Neural progenitor cell (in vitro differentiated cells): Measurements from ENCODE around the gene URB1. TPM values are rescaled to one million over a fixed set of nuclear protein-coding genes. Genes with fewer than 3 reads are reported as not detected.

ENCODE experiments used
- DNase-seq: peaks from one replicate; pipeline ENCODE4 v3.0.0-alpha.2; 2016; ENCODE audit warnings: low spot score
- H2AFZ ChIP-seq: fragments of 200-600 bp; sonication (generic); replicated peaks from 2 replicates; pipeline ENCODE4 v1.6.1; 2016; ENCODE audit warnings: antibody characterized with exemption
- H3F3A ChIP-seq: fragments of 200-600 bp; sonication (generic); 2 replicates; pipeline ENCODE4 v1.6.1; 2016; ENCODE audit warnings: antibody characterized with exemption, low read depth
- H3K27ac ChIP-seq: fragments of 200-600 bp; sonication (generic); 2 replicates; pipeline ENCODE4 v1.5.1; 2016; ENCODE audit warnings: mild to moderate bottlenecking
- H3K27me3 ChIP-seq: fragments of 200-600 bp; sonication (generic); 2 replicates; pipeline ENCODE4 v1.6.1; 2016; ENCODE audit warnings: mild to moderate bottlenecking, moderate library complexity
- H3K36me3 ChIP-seq: fragments of 200-600 bp; sonication (generic); 2 replicates; pipeline ENCODE4 v1.5.1; 2016
- H3K4me1 ChIP-seq: fragments of 200-600 bp; sonication (generic); 2 replicates; pipeline ENCODE4 v1.6.1; 2016; ENCODE audit warnings: mixed run types
- H3K4me2 ChIP-seq: fragments of 200-600 bp; sonication (generic); 2 replicates; pipeline ENCODE4 v1.6.1; 2016
- H3K4me3 ChIP-seq: fragments of 200-600 bp; sonication (generic); 2 replicates; pipeline ENCODE4 v1.5.1; 2016
- H3K79me2 ChIP-seq: fragments of 200-600 bp; sonication (generic); 2 replicates; pipeline ENCODE4 v1.6.1; 2016; ENCODE audit warnings: low read depth
- H3K9ac ChIP-seq: fragments of 200-600 bp; sonication (generic); 2 replicates; pipeline ENCODE4 v1.6.1; 2016
- H3K9me3 ChIP-seq: fragments of 200-600 bp; sonication (generic); 2 replicates; pipeline ENCODE4 v1.5.1; 2016; ENCODE audit warnings: low read depth
- H4K20me1 ChIP-seq: fragments of 200-600 bp; sonication (generic); 2 replicates; pipeline ENCODE4 v1.6.1; 2016; ENCODE audit warnings: low read depth
- H3K27ac Mint-ChIP-seq: 3 replicates; pipeline ENCODE4 v1.8.0; 2021; ENCODE audit warnings: mixed read lengths
- H3K27me3 Mint-ChIP-seq: 2 replicates; pipeline ENCODE4 v1.8.0; 2022; ENCODE audit warnings: low read depth, mild to moderate bottlenecking, inconsistent platforms, moderate library complexity, mixed read lengths; ENCODE audit not compliant: insufficient read depth
- H3K36me3 Mint-ChIP-seq: 3 replicates; pipeline ENCODE4 v1.8.0; 2021; ENCODE audit warnings: mixed read lengths
- H3K4me1 Mint-ChIP-seq: 3 replicates; pipeline ENCODE4 v1.8.0; 2021; ENCODE audit warnings: mixed read lengths
- H3K4me3 Mint-ChIP-seq: 3 replicates; pipeline ENCODE4 v1.8.0; 2021; ENCODE audit warnings: mild to moderate bottlenecking, moderate library complexity, mixed read lengths
- H3K9me3 Mint-ChIP-seq: 3 replicates; pipeline ENCODE4 v1.8.0; 2020; ENCODE audit warnings: mixed read lengths
- CTCF ChIP-seq: fragments of 200-600 bp; sonication (generic); IDR thresholded peaks from 2 replicates; pipeline ENCODE4 v1.5.1; 2017; ENCODE audit warnings: antibody characterized with exemption, mild to moderate bottlenecking
- EZH2 ChIP-seq: fragments of 200-600 bp; sonication (generic); IDR thresholded peaks from 2 replicates; pipeline ENCODE4 v1.6.1; 2017; ENCODE audit warnings: antibody characterized with exemption, mild to moderate bottlenecking, moderate library complexity
- EZH2phosphoT487 ChIP-seq: fragments of 200-600 bp; sonication (generic); IDR thresholded peaks from 2 replicates; pipeline ENCODE4 v1.6.1; 2017; ENCODE audit warnings: antibody characterized with exemption
- total RNA-seq: library from RNA; depleted of rRNA; stranded (reverse); fragments of >200 nt; gene quantifications from 2 replicates; pipeline ENCODE4 v1.2.3, GENCODE V29; 2015; ENCODE audit warnings: low replicate concordance

Gene URB1
- total RNA-seq, 1 donor from 2014 or later = 7.7 TPM

DNA sequence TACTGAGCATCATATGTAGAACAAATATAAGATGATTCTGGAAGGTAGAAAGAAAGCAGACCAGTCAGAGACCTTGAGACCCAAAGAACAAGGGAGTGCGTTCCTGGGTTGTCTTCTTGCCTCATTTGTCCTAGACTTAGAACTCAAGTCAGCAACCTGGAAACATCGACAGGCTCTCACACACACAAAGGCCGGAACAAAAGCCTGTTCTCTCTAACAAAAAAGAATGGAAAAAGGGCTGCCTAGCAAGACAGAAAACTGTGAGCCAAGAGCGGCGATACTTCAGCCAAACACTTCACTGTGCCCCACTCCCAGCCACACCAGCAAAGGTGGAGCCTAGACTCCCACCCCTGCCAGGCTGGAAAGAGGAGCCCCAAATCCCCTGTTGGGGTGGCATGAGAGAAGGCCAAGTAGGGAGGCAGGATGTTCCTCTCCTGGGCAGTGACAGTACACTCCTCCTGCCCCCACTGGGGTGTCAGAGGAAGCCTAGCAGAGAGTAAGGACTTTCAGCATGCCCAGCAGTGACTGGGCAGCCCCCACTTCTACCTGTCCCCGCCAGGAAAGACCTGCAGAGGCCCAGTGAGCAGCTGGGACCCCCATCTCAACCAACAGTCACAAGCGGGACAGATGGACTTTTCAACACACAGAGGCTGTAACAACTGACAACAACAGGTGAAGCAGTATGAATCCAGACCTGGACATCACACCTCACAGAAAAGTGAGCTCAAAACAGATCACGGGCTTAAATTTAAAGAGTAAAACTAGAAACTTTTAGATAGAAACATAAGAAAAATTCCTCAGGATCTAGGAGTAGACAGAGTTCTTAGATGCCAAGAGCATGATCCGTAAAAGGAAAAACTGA lies 61.1 kb downstream of the URB1 start:
- TF ChIP-seq EZH2phosphoT487 (no peak), CTCF (no peak), EZH2 (no peak)
- Histone ChIP-seq H3K27me3 (no peaks in the 10 kb centered on the region), H4K20me1 (peaks cover 32% of the 10 kb centered on the region), H3K4me2 (peak overlapping the region; percentile 74), H3K9me3 (peaks cover 5% of the 10 kb centered on the region), H3F3A (peaks cover 41% of the 10 kb centered on the region), H3K79me2 (no peaks in the 10 kb centered on the region), H2AFZ (no peak overlapping the region), H3K9ac (no peak overlapping the region), H3K36me3 (peaks cover 18% of the 10 kb centered on the region), H3K4me3 (peak overlapping the region; percentile 12), H3K27ac (peak overlapping the region; percentile 69), H3K4me1 (peaks cover 48% of the 10 kb centered on the region)
- Mint-ChIP-seq H3K36me3 (peaks cover 57% of the 10 kb centered on the region), H3K27ac (peak overlapping the region; percentile 86), H3K9me3 (peaks cover 24% of the 10 kb centered on the region), H3K4me1 (peaks cover 53% of the 10 kb centered on the region), H3K4me3 (peak overlapping the region; percentile 21), H3K27me3 (peaks cover 13% of the 10 kb centered on the region)
- DNase-seq = peak; percentile 76

GRCh38 chr21:32330784-32331311 lies 62.0 kb downstream of the URB1 start:
- Histone ChIP-seq H3K4me1 (peaks cover 47% of the 10 kb centered on the region), H3K4me2 (peak overlapping the region; percentile 74), H3K4me3 (peak overlapping the region; percentile 12)

GRCh38 chr21:32329776-32330175 lies 63.0 kb downstream of the URB1 start:
- peaks cover 36% of the 10 kb centered on the region for H3K4me1 ChIP-seq
- peaks cover 58% of the 10 kb centered on the region for H3K36me3 Mint-ChIP-seq
- DNase-seq = no peak
- TF ChIP-seq EZH2 = no peak
- TF ChIP-seq EZH2phosphoT487 = no peak
- no peak for TF ChIP-seq CTCF
- H3K4me3 Mint-ChIP-seq = peak overlapping the region; percentile 13
- H2AFZ ChIP-seq = no peak overlapping the region
- no peak overlapping the region for H3K27ac ChIP-seq
- no peak overlapping the region for H3K4me3 ChIP-seq
- H3K9me3 Mint-ChIP-seq = peaks cover 33% of the 10 kb centered on the region
- no peaks in the 10 kb centered on the region for H3K79me2 ChIP-seq
- H3K9me3 ChIP-seq = peaks cover 5% of the 10 kb centered on the region
- H3K27ac Mint-ChIP-seq = no peak overlapping the region
- H3K27me3 ChIP-seq = no peaks in the 10 kb centered on the region
- H3K9ac ChIP-seq = no peak overlapping the region
- peaks cover 44% of the 10 kb centered on the region for H3K4me1 Mint-ChIP-seq
- H3K36me3 ChIP-seq = peaks cover 18% of the 10 kb centered on the region
- H4K20me1 ChIP-seq = peaks cover 33% of the 10 kb centered on the region
- H3K27me3 Mint-ChIP-seq = peaks cover 8% of the 10 kb centered on the region
- peaks cover 41% of the 10 kb centered on the region for H3F3A ChIP-seq
- no peak overlapping the region for H3K4me2 ChIP-seq

More at GRCh38 chr21:32330784-32331311, 62.0 kb downstream of the URB1 start:
- Histone ChIP-seq H3K9ac (no peak overlapping the region), H3F3A (peaks cover 41% of the 10 kb centered on the region), H3K9me3 (peaks cover 5% of the 10 kb centered on the region), H2AFZ (no peak overlapping the region), H3K27me3 (no peaks in the 10 kb centered on the region), H4K20me1 (peaks cover 38% of the 10 kb centered on the region), H3K27ac (peak overlapping the region; percentile 69), H3K36me3 (peaks cover 18% of the 10 kb centered on the region), H3K79me2 (no peaks in the 10 kb centered on the region)
- peak; percentile 82 for DNase-seq
- no peak for TF ChIP-seq EZH2
- peak; percentile 88 for TF ChIP-seq EZH2phosphoT487
- no peak overlapping the region for H3K27ac Mint-ChIP-seq
- peaks cover 46% of the 10 kb centered on the region for H3K4me1 Mint-ChIP-seq
- peaks cover 13% of the 10 kb centered on the region for H3K27me3 Mint-ChIP-seq
- peak overlapping the region; percentile 21 for H3K4me3 Mint-ChIP-seq
- peaks cover 58% of the 10 kb centered on the region for H3K36me3 Mint-ChIP-seq
- peaks cover 31% of the 10 kb centered on the region for H3K9me3 Mint-ChIP-seq
